ENCODE data around the gene ROR2. TPM values are rescaled to one million over a fixed set of nuclear protein-coding genes. Genes with fewer than 3 reads are reported as not detected.

The ROR2 gene
- total and polyA plus RNA-seq, 2 of the 8 experiments (the other 6 are each of a cell fraction or from before 2014, with no cell fraction given), result 2.7 to 4.3 TPM

GRCh38 chr9:91746904-91747303 lies 203.1 kb downstream of the ROR2 start:
- H3K4me3 ChIP-seq (ENCODE audit: extremely low read depth in 1 of 4, insufficient read depth in 2 of 4, low read depth in 3 of 4, low read length in 4 of 4), result no peak overlapping the region
- CTCF ChIA-PET (ENCODE audit: partially characterized antibody), result interaction anchor here (0.6 to 2.1 kb wide), 4 partner anchors 12 to 167 kb away, joined by 3 to 11 read pairs (median 6); no protein-coding TSS in a partner anchor
- no peaks in the 10 kb centered on the region for H3K9me3 ChIP-seq (ENCODE audit: insufficient read depth in 2 of 2, low read depth in 1 of 2, low read length in 1 of 2)
- no peaks in the 10 kb centered on the region for H3K23me2 ChIP-seq (ENCODE audit: low read depth, low read length)
- no peak overlapping the region for H4K91ac ChIP-seq (replicated peaks; ENCODE audit: insufficient read length, low read length)
- H3K27me3 ChIP-seq (replicated peaks in 1 of 4; ENCODE audit: control insufficient read depth in 3 of 4, extremely low read depth in 1 of 4, insufficient read depth in 3 of 4, low read length in 3 of 4), result no peaks in the 10 kb centered on the region
- H3K9ac ChIP-seq (replicated peaks in 1 of 4; ENCODE audit: extremely low read depth in 1 of 4, low read depth in 3 of 4, low read length in 3 of 4), result no peak overlapping the region
- H3K79me2 ChIP-seq (ENCODE audit: control insufficient read depth in 1 of 2, insufficient read depth in 2 of 2, low read length in 2 of 2), result no peaks in the 10 kb centered on the region
- H2BK20ac ChIP-seq (ENCODE audit: low read length), result no peak overlapping the region
- no peak overlapping the region for H3K27ac ChIP-seq (ENCODE audit: low read depth, low read length)
- no peak overlapping the region for H3K56ac ChIP-seq (replicated peaks; ENCODE audit: insufficient read length, low read depth, low read length)
- POLR2A ChIA-PET (ENCODE audit: partially characterized antibody), result no interaction called here
- H3K79me1 ChIP-seq (ENCODE audit: low read depth, low read length), result no peaks in the 10 kb centered on the region
- H3K4me2 ChIP-seq (ENCODE audit: insufficient read depth in 1 of 2, low read depth in 2 of 2, low read length in 2 of 2), result no peak overlapping the region
- no peak overlapping the region for H3K14ac ChIP-seq (ENCODE audit: insufficient read length)
- no peaks in the 10 kb centered on the region for H4K20me1 ChIP-seq (replicated peaks in 1 of 2; ENCODE audit: control insufficient read depth in 1 of 2, insufficient read depth in 2 of 2, low read length in 2 of 2)
- H2BK120ac ChIP-seq (replicated peaks; ENCODE audit: low read depth, low read length), result no peak overlapping the region
- no peak overlapping the region for H2BK15ac ChIP-seq (ENCODE audit: low read length)
- H2AK5ac ChIP-seq (ENCODE audit: low read depth, low read length), result no peak overlapping the region
- no peak overlapping the region for H2AFZ ChIP-seq (ENCODE audit: low read length)
- DNase-seq (ENCODE audit: low read depth in 1 of 2, low spot score in 2 of 2), result no peak
- H4K8ac ChIP-seq (ENCODE audit: extremely low read depth, insufficient read depth, low read length), result no peak overlapping the region
- TF ChIP-seq SIRT6 (IDR thresholded peaks at IDR 0.05; ENCODE audit: low read length) (no peak), KDM1A (IDR thresholded peaks at IDR 0.05; ENCODE audit: borderline replicate concordance, low read length) (no peak)
- no peak overlapping the region for H2BK5ac ChIP-seq (ENCODE audit: low read depth, low read length)
- H2BK12ac ChIP-seq (ENCODE audit: low read depth, low read length), result no peak overlapping the region
- H3K4ac ChIP-seq (replicated peaks; ENCODE audit: insufficient read length, low read depth, low read length), result no peak overlapping the region
- H3K4me1 ChIP-seq (replicated peaks in 1 of 4; ENCODE audit: control insufficient read depth in 3 of 4, insufficient read depth in 4 of 4, low read length in 3 of 4), result no peaks in the 10 kb centered on the region
- H3K36me3 ChIP-seq (ENCODE audit: control insufficient read depth in 2 of 4, insufficient read depth in 4 of 4, low read length in 3 of 4), result no peaks in the 10 kb centered on the region
- H3K18ac ChIP-seq (ENCODE audit: extremely low read depth, low read length), result no peak overlapping the region
- 91% methylated on average over 9 of the region's 9 CpGs; no CpG with 5 or more reads in 1 of the 2 experiments for WGBS, 2 experiments (ENCODE audit: extremely low coverage in 1 of 2, insufficient coverage in 1 of 2, insufficient read length in 1 of 2, insufficient replicate concordance in 2 of 2, low coverage in 1 of 2, low lambda C conversion rate in 2 of 2, missing lambda C conversion rate in 1 of 2)
- FAIRE-seq, result no peak
- H4K5ac ChIP-seq (ENCODE audit: insufficient read length, low read depth, low read length), result no peak overlapping the region
- H3K23ac ChIP-seq (ENCODE audit: insufficient read length), result no peak overlapping the region

All from H1 (cell line).